GM18499 (cell line): ENCODE measurements around the gene GABRD.

ENCODE experiments used
- ATAC-seq: cut with Tn5 transposase; IDR thresholded peaks from one replicate; pipeline ENCODE4 v1.9.1; 2021; ENCODE audit warnings: moderate number of reproducible peaks; ENCODE audit not compliant: insufficient read depth, unreplicated experiment

The GABRD gene

DNA sequence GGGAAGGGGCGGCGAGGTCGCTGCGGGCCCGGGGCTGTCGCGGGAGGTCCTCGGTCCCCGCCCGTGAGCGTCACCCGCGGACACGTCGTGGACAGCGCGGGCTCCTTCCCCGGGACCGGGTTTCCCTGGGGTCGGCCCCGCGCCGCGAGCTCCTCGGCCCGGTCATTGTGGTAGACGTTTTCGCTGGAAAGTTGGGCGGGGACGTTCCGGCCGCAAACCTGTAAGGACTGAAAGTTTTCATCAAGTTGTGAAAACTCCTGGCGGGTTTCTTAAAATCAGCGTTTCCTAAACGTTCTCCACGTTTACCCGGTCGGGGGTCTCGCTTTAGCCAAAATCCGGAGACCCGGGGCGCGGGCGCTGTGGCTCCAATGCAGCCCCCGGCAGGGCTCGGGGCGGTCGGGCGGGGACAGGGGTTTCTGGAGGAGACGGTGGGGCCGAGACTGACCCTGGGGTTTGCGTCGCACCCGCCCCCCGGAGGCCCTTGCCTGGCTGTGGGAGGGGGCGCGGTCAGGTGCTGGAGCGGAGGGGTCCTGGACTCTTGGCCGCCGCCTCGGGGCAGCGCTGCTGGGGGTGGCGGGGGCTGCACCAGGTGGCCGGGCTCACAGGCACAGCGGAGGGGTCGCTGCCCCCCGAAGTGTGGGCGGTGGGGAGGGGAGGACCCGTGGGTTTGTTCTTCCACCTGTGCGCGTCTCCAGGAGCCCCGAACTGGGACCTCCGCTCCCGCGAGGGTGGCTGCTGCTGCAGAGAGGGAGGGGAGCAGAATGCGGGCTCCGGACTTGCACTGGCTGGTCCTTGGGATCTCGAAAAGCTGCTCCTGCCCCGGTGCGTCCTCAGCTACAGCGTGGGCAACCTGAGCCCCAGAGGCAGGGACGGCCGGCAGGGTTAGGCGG is 31.9 kb downstream of the GABRD start:
- no peak for ATAC-seq

DNA sequence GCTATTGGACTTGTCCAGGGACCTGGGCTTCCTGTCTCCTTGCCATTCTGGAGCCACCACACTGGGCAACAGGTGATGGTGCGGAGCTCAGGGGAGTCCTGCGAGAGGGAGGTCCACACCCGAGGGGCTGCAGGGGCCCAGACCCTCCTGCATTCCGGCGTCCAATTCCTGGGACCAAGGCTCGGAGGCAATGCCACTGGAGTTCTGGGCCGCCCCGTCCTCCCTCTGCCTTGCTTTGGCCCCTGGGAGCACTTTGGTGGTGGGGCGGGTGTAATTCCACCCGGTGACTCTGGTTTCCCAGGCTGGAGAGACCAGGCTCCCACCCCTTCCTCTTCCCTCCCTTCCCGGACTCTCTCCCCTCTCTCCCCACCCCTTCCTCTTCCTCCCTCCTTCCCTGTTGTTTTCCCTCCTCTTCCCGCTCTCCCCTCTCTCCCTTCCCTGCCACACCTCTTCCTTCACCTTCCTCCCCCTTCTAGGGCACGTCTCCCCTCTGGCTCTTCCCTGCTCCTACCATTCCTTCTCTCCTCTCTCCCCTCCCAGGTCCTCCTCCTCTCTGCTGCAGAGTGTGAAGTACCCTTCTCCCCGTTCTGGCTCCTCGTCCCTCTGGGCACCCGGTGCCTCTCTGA is 33.0 kb downstream of the GABRD start:
- ATAC-seq = no peak

DNA sequence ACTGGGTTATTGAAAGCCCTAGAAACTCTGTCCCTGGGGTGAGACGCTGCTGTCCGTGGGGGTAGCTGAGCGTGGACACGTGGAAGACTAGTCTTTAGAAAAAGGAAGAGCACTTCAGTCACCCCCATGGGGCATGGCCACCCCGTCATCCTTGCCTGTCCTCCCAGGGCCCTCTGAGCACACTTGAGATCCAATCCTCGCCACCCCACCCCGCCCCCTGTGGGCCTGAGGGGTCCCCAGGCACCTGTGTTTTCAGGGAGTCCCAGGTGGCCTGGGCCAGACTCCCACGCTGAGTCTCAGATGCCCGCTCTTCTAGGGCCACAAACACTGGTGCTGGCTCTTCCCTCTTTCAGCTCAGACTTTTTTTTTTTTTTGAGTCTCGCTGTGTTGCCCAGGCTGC is 33.6 kb downstream of the GABRD start:
- ATAC-seq = no peak

- ATAC-seq = no peak
Measured at GRCh38 chr1:2053217-2053616, 34.1 kb downstream of the GABRD start.

DNA sequence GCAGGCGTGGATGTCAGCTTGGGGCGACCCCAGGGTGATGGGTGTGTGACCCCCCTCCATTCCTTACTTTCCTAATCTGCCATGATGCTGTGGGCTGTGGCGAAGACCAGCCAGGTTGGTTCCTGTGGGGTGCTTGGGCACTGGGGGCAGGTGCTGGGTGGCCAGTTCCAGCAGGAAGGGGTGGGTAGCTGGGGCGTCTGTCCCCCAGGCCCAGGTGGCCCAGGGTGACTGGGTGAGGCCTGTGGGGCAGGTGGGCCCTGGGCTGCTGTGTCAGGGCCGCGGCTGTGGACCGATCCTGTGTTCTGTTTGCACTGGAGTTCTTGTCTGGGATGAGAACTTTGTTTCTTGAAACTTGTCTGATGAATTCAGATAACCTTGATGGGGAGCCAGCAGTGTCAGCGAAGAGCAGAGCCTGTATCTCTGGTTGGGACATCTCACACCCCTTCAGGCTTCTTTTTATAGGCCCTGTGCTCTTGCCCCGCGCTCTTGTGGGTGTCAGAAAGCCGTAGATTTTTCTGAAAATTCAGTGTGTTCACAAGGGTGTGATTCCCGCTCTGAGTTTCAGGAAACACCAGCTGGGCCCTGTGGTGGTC is 34.7 kb downstream of the GABRD start:
- ATAC-seq = no peak

DNA sequence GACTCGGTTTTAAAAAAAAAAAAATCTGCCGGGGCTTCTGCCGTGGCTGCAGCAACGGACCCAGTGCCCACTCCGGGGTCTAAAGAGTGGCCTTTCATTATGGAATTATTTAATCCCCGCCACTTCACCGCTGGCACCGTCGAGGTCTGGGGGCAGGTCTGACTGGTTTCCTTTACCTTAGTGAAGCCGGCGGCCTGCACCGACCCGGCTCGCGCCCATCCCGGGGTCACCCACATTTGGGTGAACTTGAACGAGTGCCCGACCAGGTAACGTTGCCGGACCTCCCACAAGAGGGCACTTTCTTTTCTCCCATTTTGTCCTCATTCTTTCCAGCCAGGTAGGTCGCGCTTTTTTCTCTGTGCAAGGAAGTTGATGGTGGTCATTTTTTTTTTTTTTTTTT is 35.4 kb downstream of the GABRD start:
- no peak for ATAC-seq

DNA sequence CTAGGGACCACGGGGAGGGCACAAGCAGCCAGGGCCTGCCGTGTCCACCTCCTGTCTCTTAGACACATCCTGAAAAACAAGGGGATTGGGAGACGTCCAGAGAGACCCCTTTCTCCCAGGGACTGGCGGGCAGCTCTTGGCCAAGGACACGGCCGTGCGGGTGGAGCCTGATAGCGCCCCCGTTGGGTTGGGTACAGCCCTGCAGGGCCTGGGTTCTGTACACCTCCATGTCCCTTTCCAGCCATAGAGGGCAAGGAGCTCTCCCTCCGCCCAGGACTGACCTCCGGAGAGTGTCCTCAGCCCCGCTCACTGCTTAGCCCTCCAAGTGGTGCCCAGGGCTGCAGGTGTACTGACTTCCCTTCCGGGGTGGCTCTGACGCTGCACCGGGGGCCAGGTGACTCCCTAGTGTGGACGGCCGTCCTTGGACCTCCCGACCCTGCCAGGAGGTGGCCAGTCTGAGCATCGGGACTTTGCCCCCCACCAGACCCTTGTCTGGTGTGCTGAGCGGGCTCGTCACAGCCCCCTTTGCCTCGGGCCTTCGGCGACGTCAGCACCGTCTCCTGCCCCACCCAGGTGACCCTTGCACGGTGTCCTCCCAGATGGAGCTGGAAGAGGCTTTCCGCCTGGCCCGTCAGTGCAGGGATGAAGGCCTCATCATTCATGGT is 36.9 kb downstream of the GABRD start:
- no peak for ATAC-seq

- no peak for ATAC-seq
Measured at GRCh38 chr1:2056955-2057590, 37.9 kb downstream of the GABRD start.

GRCh38 chr1:2059290-2059953 is 40.3 kb downstream of the GABRD start:
- ATAC-seq = no peak

DNA sequence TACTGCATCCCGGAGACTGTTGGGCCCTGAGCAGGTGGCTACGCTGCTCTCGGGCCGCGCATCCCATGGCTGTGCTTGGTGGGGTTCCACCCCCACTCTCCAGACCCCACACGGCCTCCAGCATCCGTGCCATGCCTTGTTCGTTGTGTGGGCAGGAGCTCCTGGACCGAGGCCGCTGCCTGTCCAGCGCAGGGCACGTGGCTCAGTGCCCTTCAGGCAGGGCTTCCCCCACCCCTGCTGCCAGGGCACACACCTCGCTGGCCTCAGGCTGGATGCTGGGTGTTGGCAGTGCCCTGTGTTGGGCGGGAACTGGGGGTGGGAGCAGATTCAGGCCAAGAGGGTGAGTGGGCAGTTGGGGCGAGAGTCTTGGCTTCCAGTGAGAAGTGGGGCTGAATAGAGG is 40.9 kb downstream of the GABRD start:
- no peak for ATAC-seq

DNA sequence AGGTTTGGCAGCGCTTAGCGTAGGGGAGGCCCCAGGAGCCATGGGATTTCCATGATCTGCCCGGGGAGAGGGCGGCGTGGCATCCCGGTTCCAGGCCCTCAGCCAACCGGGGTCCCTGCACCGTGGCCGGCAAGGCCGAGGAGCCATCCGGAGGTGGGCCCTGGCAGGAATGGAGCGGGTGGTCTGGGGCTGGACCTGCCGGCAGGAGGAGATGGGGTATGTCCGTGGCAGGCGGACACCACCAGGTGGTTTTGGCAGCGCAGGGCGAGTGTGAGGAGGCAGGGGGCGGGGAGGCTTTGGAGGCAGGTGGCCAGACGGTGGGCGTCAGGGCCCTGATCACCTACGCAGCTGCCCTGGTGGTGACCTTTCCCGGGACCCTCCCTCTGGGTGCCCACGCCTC is 41.4 kb downstream of the GABRD start:
- ATAC-seq = no peak

GRCh38 chr1:2061065-2061778 is 42.1 kb downstream of the GABRD start:
- ATAC-seq = no peak

DNA sequence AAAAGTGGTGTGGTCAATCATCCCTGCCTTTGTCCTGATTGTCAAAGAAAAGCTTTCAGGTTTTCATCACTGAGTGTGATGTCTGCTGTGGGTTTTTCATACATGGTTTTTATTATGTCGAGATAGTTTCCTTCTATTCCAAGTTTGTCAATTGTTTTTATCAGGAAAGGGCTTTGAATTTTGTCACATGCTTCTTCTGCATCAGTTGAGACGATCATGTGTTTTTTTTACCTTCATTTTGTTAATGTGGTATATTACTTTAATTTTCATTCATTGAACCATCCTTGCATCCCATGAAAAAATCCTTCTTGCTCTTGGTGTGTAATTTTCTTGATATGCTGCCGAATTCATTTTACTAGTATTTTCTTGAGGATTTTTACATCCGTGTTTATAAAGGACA is 46.6 kb downstream of the GABRD start:
- ATAC-seq = no peak

DNA sequence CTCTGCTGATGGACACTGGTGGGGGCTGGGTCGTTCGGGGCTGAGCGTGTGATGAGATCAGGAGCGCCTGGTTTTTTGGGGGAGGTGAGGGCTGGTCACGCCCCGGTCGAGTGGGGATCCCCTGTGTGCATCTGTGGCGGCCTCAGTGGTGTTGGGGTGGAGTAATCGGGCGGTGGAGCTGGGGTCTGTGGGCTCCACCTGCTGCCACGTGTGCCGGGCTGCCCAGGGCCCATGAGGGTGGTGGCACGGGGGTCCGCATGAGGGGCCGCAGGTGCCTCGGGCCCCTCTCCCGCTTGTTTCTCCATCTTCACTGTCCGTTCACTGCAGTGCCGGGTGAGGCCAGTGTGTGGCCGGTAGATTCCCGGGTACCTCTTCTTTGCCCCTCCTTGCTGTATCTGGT is 48.2 kb downstream of the GABRD start:
- ATAC-seq = no peak

GRCh38 chr1:2067981-2068380 is 48.8 kb downstream of the GABRD start:
- no peak for ATAC-seq

GRCh38 chr1:2068951-2069350 is 49.8 kb downstream of the GABRD start:
- ATAC-seq = no peak

DNA sequence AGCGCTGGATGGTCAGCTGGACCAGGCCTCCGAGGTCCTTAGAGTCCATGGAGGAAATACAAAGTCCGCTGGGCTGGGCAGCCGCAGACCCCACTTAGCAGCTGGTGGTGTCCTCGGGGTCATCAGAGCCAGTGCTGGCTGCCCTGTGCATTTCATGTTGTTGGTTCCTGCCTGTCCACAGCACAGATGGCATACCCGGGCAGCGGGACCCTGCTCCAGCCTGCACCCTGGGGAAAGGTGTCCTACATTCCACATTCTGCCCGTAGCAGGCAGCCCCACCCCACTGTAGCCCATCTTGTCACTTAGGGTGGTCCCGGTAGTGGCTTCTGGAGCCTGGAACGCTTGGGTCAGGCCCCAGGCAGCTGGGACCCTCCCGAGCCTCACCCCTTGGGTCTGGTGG is 50.9 kb downstream of the GABRD start:
- ATAC-seq = no peak

DNA sequence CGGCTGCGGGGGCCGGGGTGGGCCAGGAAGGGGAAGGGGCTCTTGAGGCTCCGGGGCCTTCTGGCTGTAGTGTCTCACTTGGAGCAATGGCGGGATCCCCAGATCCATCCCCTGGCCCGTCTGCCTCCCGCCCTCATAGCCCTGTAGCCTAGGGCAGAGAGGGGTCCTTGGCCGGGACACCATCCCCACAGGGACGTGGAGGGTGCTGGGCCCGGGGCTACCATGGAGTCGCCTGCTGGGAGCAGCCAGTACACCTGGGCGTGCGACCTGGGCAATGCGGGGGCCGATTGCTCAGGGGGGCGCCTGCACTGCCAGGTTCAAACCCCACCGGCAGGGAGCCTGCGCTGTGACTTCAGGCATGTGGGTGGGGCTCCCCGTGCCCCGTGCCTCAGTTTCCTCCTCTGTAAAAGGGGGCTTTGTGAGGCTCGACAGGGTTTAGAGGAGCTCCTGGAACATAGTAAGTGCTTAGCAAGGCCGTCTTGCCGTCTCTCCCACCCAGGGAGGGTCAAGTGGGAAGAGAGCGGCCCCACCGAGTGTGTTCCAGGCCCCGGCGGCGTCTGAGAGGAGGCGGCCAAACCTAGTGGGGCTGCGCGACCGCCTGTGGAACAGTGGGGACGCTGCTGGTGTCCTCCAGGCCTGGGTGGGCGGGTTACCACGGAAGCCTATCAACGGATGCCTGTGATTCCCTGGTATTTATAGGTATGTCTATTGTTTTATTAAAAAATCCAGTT is 51.8 kb downstream of the GABRD start:
- no peak for ATAC-seq
